Right ventricle myocardium inferior (tissue), 1 donor: ENCODE data around the gene IL20RA. TPM values are rescaled to one million over a fixed set of nuclear protein-coding genes. Genes with fewer than 3 reads are reported as not detected.
"Not testable (repeated sequence)": the region's sequence is repeated elsewhere in the genome, so short reads cannot be mapped to it uniquely, and the experiment has no call there.

Source experiments
- ATAC-seq: fragments of 200-7000 bp; cut with Tn5 transposase; one replicate; pipeline ENCODE4 v1.9.1; 2020; ENCODE audit warnings: mild to moderate bottlenecking, moderate library complexity
- DNase-seq: peaks from one replicate; pipeline ENCODE4 v3.0.0; 2021; ENCODE audit errors: missing footprints
- intact Hi-C: fragments of 100-400 bp; cut with DNase I; formaldehyde crosslinking; loops from one replicate; pipeline ENCODE4 v1.11.0; 2022
- long read RNA-seq: library from polyadenylated mRNA; unstranded; transcript quantifications from one replicate; pipeline ENCODE4 v2.0.0, GENCODE V29; 2021
- total RNA-seq: library from RNA; stranded (reverse); fragmentation: NEBNext Ultra II Directional; extraction: Animal tissue kit (Norgen Biotek cat#: 25700); gene quantifications from one replicate; pipeline ENCODE4 v1.2.1, GENCODE V29; 2021
- donor health status: DM: no; HTN: yes; CAD: no; lungs with severe emphysema.

Gene IL20RA
- 6.7 TPM for total RNA-seq
- long read RNA-seq, transcript IL20RA-201 (7 exons, 3,485 nt), result major isoform, 10 of 17 reads
- long read RNA-seq, partial matches to known transcripts, result 0 of 17 reads
- long read RNA-seq, other reads (novel, unspliced or antisense), result 4 of 17 reads

DNA sequence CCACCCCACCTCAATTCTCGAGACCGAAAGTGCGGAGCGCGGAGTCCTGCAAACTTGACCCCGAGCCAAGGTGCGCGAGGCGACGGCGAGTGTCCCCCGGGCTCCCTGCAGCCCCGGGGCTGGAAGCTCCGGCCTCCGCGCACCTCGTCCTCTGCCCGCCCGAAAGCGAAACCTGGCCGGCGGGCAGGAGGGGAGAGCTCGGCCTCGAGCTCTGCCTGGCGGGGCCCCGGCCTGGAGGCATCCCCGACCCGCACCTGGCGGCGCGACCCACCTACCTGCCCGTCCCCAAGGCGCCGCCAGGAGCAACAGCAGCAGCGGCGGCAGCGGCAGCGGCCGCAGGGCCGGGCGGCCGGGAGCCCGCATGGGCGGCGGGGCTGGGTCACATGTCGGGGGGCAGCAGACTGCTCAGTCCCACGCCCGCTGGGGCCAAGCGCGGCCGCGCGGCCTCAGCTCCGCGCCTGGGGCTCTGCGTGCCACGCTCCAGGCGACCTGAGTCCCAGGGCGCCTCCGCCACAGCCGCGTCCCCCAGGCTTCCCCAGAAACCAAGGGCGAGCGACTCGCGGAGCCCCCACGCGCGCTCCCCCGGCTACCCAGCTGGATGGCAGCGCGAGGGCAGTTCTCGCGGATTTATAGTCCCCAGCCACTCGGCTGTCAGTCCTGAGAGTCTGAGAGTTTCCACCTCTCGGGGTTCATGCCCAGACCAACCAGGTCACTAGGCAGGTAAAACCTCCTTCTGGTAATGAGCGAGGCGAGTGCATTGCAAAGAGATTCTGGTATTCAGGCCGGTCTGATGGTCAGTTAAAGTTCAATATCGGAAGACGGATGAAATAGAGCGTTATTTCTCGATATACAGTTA lies at the start of gene IL20RA:
TSS of gene IL20RA (minus strand) at position 600 of the 856 bp plus-strand sequence. CDS start at position 363, 237 bp downstream.
- intact Hi-C loops, result no loop called here
- ATAC-seq (peak; percentile 68), DNase-seq (peak; percentile 74)

GRCh38 chr6:137093183-137094069 lies 48.7 kb upstream of the IL20RA start:
- intact Hi-C loops, result loop anchor here (1.0 to 2.0 kb wide), 2 partner anchors 177 to 221 kb away; no protein-coding TSS in a partner anchor
- DNase-seq (no peak), ATAC-seq (no peak)

DNA sequence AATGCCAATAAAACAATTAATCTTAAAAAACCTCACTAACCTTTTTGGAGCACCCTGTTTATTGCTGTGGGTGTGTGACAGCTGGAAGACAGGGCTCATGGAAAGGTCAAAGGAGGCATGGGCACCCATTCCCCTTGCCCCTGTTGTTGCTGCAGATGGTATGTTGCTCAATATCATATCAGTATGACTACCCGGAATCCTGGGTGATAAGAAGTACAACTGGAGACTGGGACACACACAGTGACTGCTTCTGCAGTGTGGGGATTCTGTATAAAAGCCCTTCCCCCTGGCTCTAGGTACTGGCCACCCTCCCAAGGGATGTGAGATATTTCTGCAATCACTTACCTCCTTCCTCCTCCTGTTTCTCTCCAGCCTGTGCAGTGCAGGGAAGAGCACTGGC lies 47.3 kb upstream of the IL20RA start:
- ATAC-seq, result no peak

GRCh38 chr6:137089305-137089704 lies 44.5 kb upstream of the IL20RA start:
- no peak for ATAC-seq
- DNase-seq, result no peak

More for the DNA sequence above, 47.3 kb upstream of the IL20RA start:
- intact Hi-C loops, result no loop called here
- no peak for DNase-seq

DNA sequence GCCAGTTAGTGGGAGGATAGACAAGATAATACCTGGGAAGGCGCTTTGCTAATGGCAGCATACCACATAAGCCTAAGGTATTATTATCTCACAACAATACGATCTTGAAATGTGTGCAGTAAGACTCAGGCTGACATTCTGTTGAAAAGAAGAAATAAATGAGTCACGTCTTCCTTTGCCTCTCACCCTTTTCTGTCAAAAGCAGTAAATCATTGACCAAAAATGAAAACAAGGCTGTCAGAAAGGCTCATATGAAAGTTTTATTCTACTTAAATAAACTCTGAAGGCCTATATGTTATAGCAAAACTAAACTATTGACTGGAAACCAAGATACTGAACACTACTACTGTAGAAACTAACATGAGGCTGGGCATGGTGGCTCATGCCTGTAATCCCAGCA lies 43.1 kb upstream of the IL20RA start:
- intact Hi-C loops, result no loop called here
- no peak for ATAC-seq

More at GRCh38 chr6:137089305-137089704, 44.5 kb upstream of the IL20RA start:
- intact Hi-C loops, result no loop called here

DNA sequence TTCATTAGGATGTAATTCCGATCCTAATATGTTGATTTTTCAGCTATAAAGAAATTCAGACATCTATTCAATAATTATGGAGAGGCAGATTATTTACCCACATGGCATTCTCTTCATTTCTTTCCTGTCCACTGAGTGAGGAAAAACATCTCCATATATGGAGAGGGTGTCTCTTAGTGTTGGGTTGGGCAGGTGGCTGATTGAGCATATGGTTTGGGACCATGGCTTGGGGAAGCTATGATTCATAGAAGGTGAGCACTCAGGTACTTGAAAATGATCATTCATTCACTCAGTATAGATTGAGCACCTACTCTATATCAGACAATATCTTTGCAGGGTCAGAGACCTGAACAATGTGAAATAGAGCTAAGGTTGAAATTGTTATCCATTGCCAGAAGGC lies 41.3 kb upstream of the IL20RA start:
- intact Hi-C loops, result no loop called here
- ATAC-seq, result no peak
- DNase-seq, result no peak

More for the DNA sequence above, 43.1 kb upstream of the IL20RA start:
- DNase-seq, result no peak

DNA sequence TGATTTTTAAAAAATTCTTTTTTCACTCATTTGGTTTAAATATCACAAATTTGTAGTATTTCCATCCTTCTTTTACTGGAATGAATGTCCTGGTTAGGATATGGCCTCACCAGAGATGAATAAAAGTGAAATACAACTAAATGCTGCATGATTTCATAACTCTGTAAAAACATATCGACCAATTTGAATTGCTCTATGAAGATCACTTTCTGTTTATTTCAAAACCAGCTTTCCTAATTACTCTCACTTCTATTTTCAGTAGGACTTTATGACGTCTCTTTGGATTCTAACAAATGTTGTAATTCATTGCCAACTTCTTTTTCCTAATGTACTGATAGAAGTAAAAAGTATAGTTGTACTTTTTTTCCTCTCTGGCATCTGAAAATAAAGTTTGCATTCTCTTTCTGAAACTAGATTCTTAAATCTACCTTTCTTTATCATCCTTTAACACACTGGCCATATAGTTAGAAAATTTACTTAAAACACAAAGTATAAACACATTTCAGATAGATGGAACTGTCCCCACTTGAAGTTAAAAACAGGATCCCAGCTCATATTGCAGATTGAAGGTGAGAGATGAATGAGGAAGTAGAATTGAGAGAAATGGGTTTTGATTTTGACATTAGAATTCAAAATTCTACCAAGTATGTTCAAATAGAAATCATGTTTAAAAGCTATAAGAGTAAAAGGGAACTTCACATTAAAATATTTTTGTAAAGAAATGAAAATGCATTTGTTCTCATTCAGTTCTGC lies 40.3 kb upstream of the IL20RA start:
- intact Hi-C loops, result no loop called here
- no peak for ATAC-seq
- no peak for DNase-seq

GRCh38 chr6:137084090-137084489 lies 39.3 kb upstream of the IL20RA start:
- intact Hi-C loops, result no loop called here
- ATAC-seq, result no peak
- DNase-seq, result no peak

DNA sequence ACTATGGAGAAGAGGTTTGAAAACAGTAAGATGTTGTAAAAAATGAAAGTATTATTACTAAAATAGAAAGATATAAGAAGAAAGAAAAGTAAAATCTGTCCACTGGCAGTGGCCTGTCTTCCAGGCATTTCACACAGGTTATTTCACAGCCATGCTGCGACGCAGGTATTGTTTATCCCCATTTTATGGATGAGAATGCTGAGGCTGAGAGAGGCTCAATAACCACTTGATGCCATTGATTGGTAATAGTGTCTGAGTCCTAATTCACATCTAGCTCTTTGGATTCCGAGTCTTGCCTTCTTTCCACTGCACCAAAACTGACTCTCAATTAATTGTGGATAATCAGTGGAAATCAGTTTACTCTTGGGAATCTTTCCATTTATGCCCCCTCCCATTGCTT lies 37.2 kb upstream of the IL20RA start:
- DNase-seq, result no peak
- ATAC-seq, result no peak
- intact Hi-C loops, result no loop called here

DNA sequence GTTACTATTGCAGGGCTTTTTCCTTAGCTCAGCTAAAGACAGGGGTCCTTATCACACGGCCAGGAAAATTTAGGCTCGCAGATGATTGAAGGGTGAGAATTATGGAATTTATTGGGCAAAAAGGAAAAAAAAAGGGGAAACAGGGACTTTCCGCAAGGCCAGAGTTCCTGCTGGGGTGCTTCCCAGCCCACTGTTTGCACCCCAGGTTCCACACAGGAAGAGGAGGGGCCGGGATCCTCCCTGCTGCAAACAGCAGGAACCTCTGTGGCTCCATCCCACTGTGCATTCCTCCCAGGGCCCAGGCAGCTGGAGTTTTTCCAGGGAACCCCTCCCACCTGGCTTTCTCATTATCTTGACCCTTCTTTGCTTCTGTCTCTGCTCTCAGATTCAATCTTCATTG lies 35.9 kb upstream of the IL20RA start:
- DNase-seq, result no peak
- intact Hi-C loops, result no loop called here
- ATAC-seq, result no peak

- intact Hi-C loops, result loop anchor here (1.0 kb wide), 1 partner anchor 565 kb away; no protein-coding TSS in a partner anchor
- DNase-seq (peak; percentile 81), ATAC-seq (peak; percentile 98)
Measured at GRCh38 chr6:137076277-137077068, 31.7 kb upstream of the IL20RA start.

DNA sequence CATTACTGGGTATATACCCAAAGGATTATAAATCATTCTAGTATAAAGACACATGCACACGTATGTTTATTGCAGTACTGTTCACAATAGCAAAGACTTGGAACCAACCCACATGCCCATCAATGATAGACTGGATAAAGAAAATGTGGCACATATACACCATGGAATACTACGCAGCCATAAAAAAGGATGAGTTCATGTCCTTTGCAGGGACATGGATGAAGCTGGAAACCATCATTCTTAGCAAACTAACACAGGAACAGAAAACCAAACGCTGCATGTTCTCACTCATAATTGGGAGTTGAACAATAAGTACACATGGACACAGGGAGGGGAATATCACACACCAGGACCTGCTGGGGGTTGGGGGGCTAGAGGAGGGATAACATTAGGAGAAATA lies 31.0 kb upstream of the IL20RA start:
- DNase-seq, ATAC-seq: not testable (repeated sequence)
- intact Hi-C loops, result loop anchor here (1.0 kb wide), 1 partner anchor 566 kb away; no protein-coding TSS in a partner anchor

- ATAC-seq (no peak), DNase-seq (no peak)
- intact Hi-C loops, result no loop called here
Measured at GRCh38 chr6:137070303-137070702, 25.5 kb upstream of the IL20RA start.

- ATAC-seq, result no peak
- DNase-seq, result no peak
- intact Hi-C loops, result no loop called here
Measured at GRCh38 chr6:137067399-137067798, 22.6 kb upstream of the IL20RA start.

DNA sequence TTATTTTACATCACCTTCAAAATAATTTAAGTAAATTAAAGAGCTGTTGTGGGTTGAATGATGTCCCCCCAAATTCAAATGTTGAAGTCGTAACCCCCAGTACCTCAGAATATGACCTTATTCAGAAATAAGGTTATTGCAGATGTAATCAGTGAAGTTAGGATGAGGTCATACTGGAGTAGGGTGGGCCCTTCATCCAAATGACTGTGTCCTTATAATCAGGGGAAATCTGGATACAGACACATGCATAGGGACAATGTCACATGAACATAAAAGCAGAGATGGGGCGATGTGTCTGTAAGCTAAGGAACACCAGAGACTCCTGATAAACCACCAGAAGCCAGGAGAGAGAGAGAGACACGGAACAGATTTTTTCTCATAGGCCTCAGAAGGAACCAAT lies 13.3 kb upstream of the IL20RA start:
- DNase-seq, result no peak
- intact Hi-C loops, result no loop called here
- no peak for ATAC-seq

DNA sequence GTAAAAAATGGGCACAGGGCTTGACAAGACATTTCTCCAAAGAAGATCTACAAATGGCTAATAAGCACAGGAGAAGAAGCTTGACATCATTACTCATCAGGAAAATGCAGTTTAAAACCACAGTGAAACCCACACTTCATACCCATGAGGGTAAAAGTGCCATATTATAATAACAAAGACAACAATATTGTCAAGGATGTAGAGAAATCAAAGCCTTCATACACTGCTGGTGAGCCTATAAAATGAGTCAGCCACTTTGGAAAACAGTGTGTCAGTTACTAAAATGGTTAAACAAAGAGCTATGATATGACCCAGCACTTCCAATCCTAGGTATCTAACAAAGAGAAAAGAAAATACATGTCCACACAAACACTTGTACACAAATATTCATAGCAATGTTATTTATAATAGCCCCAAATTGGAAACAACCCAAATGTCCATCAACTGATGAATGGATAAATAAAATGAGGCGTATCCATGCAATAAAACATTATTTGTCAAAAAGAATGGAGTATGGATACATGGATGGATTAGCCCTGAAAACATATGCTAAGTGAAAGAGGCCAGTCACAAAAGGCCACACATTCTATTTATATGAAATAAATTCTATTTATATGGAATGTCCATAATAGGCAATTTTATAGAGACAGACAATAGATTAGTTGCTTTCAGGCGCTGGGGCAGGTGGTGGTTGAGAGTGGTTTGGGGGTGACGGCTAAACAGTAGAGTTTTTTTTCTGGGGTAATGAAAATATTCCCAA lies 11.5 kb upstream of the IL20RA start:
- DNase-seq, result no peak
- no peak for ATAC-seq
- intact Hi-C loops, result no loop called here
